HG02588 (cell line): ENCODE results near the gene RMDN3.

Source experiments
- ATAC-seq: cut with Tn5 transposase; IDR thresholded peaks from one replicate; pipeline ENCODE4 v1.9.1; 2021; ENCODE audit warnings: mild to moderate bottlenecking, moderate library complexity; ENCODE audit not compliant: unreplicated experiment

Gene RMDN3

GRCh38 chr15:40694688-40695468, 60.2 kb downstream of the RMDN3 start, which contains the start of gene RAD51:
TSS of gene RAD51 (plus strand) at chr15:40695174. CDS start at chr15:40698759, 3,585 bp downstream.
- ATAC-seq: peak; percentile 76

- ATAC-seq: peak; percentile 18
Measured at GRCh38 chr15:40693904-40694687, 61.0 kb downstream of the RMDN3 start.

GRCh38 chr15:40691737-40692136, 63.3 kb downstream of the RMDN3 start:
- ATAC-seq: no peak

GRCh38 chr15:40688932-40689799, 65.9 kb downstream of the RMDN3 start:
- ATAC-seq: no peak
